IgD-negative memory B cell (primary cell): ENCODE measurements around the gene RILPL1. TPM values are rescaled to one million over a fixed set of nuclear protein-coding genes. Genes with fewer than 3 reads are reported as not detected.
"Not testable (repeated sequence)": the region's sequence is repeated elsewhere in the genome, so short reads cannot be mapped to it uniquely, and the experiment has no call there.

ENCODE experiments used
- H3K27ac Mint-ChIP-seq, 3 donors: one replicate each; pipeline ENCODE4 v1.8.0; 2020 to 2022; ENCODE audit warnings: mild to moderate bottlenecking in 3 of 3, mixed read lengths in 3 of 3, moderate library complexity in 1 of 3
- H3K27me3 Mint-ChIP-seq: one replicate; pipeline ENCODE4 v1.8.0; 2021; ENCODE audit warnings: mixed read lengths
- H3K36me3 Mint-ChIP-seq: one replicate; pipeline ENCODE4 v1.8.0; 2020; ENCODE audit warnings: mild to moderate bottlenecking, mixed read lengths
- H3K4me1 Mint-ChIP-seq, 3 donors: one replicate each; pipeline ENCODE4 v1.8.0; 2020 to 2022; ENCODE audit warnings: mixed read lengths in 3 of 3, mild to moderate bottlenecking in 1 of 3
- H3K4me3 Mint-ChIP-seq, 4 donors: one replicate each; pipeline ENCODE4 v1.8.0; 2020 to 2022; ENCODE audit warnings: mild to moderate bottlenecking in 4 of 4, mixed read lengths in 4 of 4, moderate library complexity in 3 of 4
- H3K9me3 Mint-ChIP-seq, 3 donors: one replicate each; pipeline ENCODE4 v1.8.0; 2020 to 2021; ENCODE audit warnings: mixed read lengths in 3 of 3, mild to moderate bottlenecking in 1 of 3
- polyA plus RNA-seq: library from polyadenylated mRNA; unstranded; fragments of 300-500 nt; fragmentation: Illumina TruSeq; gene quantifications from one replicate; pipeline ENCODE4 v1.2.3, GENCODE V29; 2021

RILPL1 gene
- polyA plus RNA-seq, 1 donor from 2014 or later = 0.08 TPM

GRCh38 chr12:123445388-123446332, 87.9 kb downstream of the RILPL1 start:
- H3K27me3 Mint-ChIP-seq = no peaks in the 10 kb centered on the region
- H3K4me3 Mint-ChIP-seq = peak overlapping the region; percentile 79 to 96 (median 83)
- peak overlapping the region; percentile 93 to 98 (median 95) for H3K27ac Mint-ChIP-seq
- no peaks in the 10 kb centered on the region for H3K36me3 Mint-ChIP-seq
- H3K9me3 Mint-ChIP-seq = no peaks in the 10 kb centered on the region
- peaks cover 36 to 42% (median 40%) of the 10 kb centered on the region in 3 donors for H3K4me1 Mint-ChIP-seq

- peak overlapping the region in 2 of 4 donors; percentile 67 to 96 for H3K4me3 Mint-ChIP-seq
- peaks cover 40 to 44% (median 42%) of the 10 kb centered on the region in 3 donors for H3K4me1 Mint-ChIP-seq
- no peaks in the 10 kb centered on the region for H3K9me3 Mint-ChIP-seq
- no peaks in the 10 kb centered on the region for H3K36me3 Mint-ChIP-seq
- no peaks in the 10 kb centered on the region for H3K27me3 Mint-ChIP-seq
- peak overlapping the region; percentile 93 to 98 (median 95) for H3K27ac Mint-ChIP-seq
Measured at GRCh38 chr12:123444092-123445026, 89.2 kb downstream of the RILPL1 start.

- Mint-ChIP-seq H3K4me1 (peaks cover 33 to 37% (median 35%) of the 10 kb centered on the region in 3 donors), H3K27me3 (no peaks in the 10 kb centered on the region), H3K27ac (peak overlapping the region in 2 of 3 donors; percentile 31 to 79), H3K4me3 (peak overlapping the region in 3 of 4 donors; percentile 65 to 77 (median 75)), H3K9me3 (no peaks in the 10 kb centered on the region), H3K36me3 (no peaks in the 10 kb centered on the region)
Measured at GRCh38 chr12:123442774-123443173, 90.7 kb downstream of the RILPL1 start.

DNA sequence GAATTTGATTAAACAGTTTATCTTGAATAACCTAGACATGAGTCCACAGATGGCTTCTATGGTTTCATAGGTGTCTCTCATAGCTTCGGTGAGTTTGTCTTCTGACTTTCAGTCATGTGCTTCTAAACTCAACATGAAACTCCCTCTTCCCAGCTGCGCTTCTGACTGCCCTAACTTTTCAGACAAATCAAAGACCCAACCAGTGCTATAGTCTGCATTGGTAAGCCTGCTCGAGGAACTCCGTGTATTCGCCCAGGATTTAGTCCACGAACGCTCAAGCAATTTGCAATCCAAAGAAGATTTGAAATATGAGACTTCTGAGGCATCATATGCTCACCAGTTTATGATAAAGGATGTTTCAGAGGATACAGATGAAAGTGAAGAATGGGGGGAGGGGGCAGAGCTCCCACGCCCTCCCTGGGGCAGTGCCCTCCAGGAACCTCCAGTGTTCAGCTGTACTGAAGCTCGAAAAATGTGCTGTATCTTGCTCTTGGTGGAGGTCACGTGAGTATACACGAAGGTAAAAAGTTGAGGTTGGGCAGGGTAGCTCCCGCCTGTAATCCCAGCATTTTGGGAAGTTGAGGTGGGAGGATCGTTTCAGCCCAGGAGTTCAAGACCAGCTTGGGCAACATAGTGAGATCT, 91.9 kb downstream of the RILPL1 start:
- Mint-ChIP-seq H3K4me1 (peaks cover 36 to 41% (median 38%) of the 10 kb centered on the region in 3 donors), H3K4me3 (peak overlapping the region in 3 of 4 donors; percentile 51 to 81 (median 65)), H3K9me3 (no peaks in the 10 kb centered on the region), H3K36me3 (no peaks in the 10 kb centered on the region), H3K27ac (peak overlapping the region in 1 of 3 donors; percentile 86), H3K27me3 (no peaks in the 10 kb centered on the region)

- Mint-ChIP-seq H3K27ac (peak within 1 kb of the TSS; percentile 80 to 98 (median 96)), H3K4me3 (peak within 1 kb of the TSS; percentile 83 to 99 (median 96)), H3K27me3 (no peaks in the 10 kb centered on the region), H3K4me1 (peaks cover 28 to 41% (median 33%) of the 10 kb centered on the region in 3 donors), H3K36me3 (peaks cover under 1% of the 10 kb centered on the region), H3K9me3 (no peaks in the 10 kb centered on the region)
Measured at GRCh38 chr12:123436017-123436964, 97.2 kb downstream of the RILPL1 start, which contains the start of gene RILPL2. TSS of gene RILPL2 (minus strand) at chr12:123436684. CDS start at chr12:123436420, 264 bp downstream.

DNA sequence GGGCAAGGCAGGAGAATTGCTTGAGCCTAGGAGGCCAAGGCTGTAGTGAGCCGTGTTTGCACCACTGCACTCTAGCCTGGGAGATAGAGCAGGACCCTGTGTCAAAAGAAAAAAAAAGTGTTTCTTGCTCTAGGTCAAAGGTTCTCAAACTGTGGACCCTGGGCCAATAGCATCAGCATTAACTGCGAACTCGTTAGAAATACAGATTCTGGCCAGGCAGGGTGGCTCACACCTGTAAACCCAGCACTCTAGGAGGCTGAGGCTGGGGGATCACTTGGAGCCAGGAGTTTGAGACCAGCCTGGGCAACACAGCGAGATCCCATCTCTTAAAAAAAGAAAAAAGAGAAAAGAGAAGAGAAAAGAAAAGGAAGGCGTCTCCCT, 97.9 kb downstream of the RILPL1 start:
- no peaks in the 10 kb centered on the region for H3K9me3 Mint-ChIP-seq
- H3K4me1 Mint-ChIP-seq = peaks cover 32 to 45% (median 38%) of the 10 kb centered on the region in 3 donors
- peak overlapping the region; percentile 83 to 99 (median 96) for H3K4me3 Mint-ChIP-seq
- H3K36me3 Mint-ChIP-seq = peaks cover 3% of the 10 kb centered on the region
- peak overlapping the region; percentile 80 to 98 (median 96) for H3K27ac Mint-ChIP-seq
- H3K27me3 Mint-ChIP-seq = no peaks in the 10 kb centered on the region

DNA sequence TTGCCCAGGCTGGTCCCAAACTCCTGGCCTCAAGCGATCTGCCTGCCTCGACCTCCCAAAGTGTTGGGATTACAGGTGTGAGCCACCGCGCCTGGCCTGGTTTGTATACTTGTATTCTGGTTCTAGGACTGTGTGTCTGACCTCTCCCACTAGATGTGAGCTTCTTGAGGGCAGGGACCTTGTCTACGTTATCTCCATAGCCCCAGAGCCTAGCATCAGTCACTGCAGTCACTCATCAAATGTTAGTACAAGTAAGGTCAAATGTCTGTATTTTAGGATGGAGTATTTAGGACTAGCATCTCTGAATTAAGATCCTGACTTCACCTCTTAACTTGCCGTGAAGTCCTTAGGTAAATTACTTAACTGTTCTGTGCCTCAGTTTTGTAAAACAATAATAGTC, 99.9 kb downstream of the RILPL1 start:
- Mint-ChIP-seq H3K4me3 (peak overlapping the region; percentile 83 to 99 (median 91)), H3K4me1 (peaks cover 31 to 40% (median 36%) of the 10 kb centered on the region in 3 donors), H3K27me3 (no peaks in the 10 kb centered on the region), H3K36me3 (peaks cover 3% of the 10 kb centered on the region), H3K27ac (peak overlapping the region; percentile 58 to 82 (median 80)), H3K9me3 (no peaks in the 10 kb centered on the region)

DNA sequence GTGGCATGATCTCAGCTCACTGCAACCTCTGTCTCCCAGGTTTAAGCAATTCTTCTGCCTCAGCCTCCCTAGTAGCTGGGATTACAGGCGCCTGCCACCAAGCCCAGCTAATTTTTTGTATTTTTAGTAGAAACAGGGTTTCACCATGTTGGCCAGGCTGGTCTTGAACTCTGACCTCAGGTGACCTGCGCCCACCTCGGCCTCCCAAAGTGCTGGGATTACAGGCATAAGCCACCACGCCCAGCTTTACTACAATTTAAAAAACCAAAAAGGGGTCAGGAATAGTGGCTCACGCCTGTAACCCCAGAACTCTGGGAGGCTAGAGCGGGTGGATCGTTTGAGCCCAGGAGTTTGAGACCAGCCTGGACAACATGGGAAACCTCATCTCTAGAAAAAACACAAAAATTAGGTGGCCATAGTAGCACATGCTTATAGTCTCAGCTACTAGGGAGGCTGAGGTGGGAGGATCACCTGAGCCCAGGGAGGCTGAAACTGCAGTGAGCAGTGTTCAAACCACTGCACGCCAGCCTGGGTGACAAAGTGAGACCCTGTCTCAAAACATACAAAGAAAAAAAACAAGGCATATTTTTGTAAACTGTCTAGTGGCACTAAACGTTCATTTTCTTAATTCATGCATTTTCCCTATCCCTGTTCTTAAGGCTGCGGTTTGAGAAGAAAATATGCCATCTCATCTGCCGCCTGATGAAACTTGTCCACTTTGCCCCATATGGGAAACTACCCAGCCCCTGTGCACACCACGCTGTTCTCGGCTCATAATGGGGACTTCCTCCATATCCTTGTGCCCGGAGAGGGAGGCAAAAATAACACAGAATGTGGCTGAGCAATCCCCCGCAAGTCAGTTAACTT, 101.3 kb downstream of the RILPL1 start:
- H3K27me3 Mint-ChIP-seq = not testable (repeated sequence)
- H3K4me1 Mint-ChIP-seq = peaks cover 32 to 46% (median 43%) of the 10 kb centered on the region in 3 donors
- peak overlapping the region; percentile 83 to 99 (median 91) for H3K4me3 Mint-ChIP-seq

GRCh38 chr12:123429101-123429500, 104.4 kb downstream of the RILPL1 start:
- peak overlapping the region; percentile 51 to 97 (median 95) for H3K27ac Mint-ChIP-seq
- H3K9me3 Mint-ChIP-seq = not testable (repeated sequence)

More for the DNA sequence above, 101.3 kb downstream of the RILPL1 start:
- H3K36me3 Mint-ChIP-seq, H3K9me3 Mint-ChIP-seq: not testable (repeated sequence)
- H3K27ac Mint-ChIP-seq = peak overlapping the region; percentile 58 to 82 (median 80)

GRCh38 chr12:123428591-123428990, 104.9 kb downstream of the RILPL1 start:
- peaks cover 1% of the 10 kb centered on the region for H3K27me3 Mint-ChIP-seq
- peaks cover 24 to 33% (median 29%) of the 10 kb centered on the region in 3 donors for H3K4me1 Mint-ChIP-seq
- peaks cover 6% of the 10 kb centered on the region for H3K36me3 Mint-ChIP-seq
- H3K4me3 Mint-ChIP-seq = peak overlapping the region in 3 of 4 donors; percentile 27 to 73 (median 72)
- peak overlapping the region; percentile 51 to 97 (median 95) for H3K27ac Mint-ChIP-seq
- no peaks in the 10 kb centered on the region for H3K9me3 Mint-ChIP-seq

More at GRCh38 chr12:123429101-123429500, 104.4 kb downstream of the RILPL1 start:
- peaks cover 26 to 35% (median 31%) of the 10 kb centered on the region in 3 donors for H3K4me1 Mint-ChIP-seq
- not testable (repeated sequence) for H3K27me3 Mint-ChIP-seq, H3K36me3 Mint-ChIP-seq
- H3K4me3 Mint-ChIP-seq = peak overlapping the region in 1 of 4 donors; percentile 73

DNA sequence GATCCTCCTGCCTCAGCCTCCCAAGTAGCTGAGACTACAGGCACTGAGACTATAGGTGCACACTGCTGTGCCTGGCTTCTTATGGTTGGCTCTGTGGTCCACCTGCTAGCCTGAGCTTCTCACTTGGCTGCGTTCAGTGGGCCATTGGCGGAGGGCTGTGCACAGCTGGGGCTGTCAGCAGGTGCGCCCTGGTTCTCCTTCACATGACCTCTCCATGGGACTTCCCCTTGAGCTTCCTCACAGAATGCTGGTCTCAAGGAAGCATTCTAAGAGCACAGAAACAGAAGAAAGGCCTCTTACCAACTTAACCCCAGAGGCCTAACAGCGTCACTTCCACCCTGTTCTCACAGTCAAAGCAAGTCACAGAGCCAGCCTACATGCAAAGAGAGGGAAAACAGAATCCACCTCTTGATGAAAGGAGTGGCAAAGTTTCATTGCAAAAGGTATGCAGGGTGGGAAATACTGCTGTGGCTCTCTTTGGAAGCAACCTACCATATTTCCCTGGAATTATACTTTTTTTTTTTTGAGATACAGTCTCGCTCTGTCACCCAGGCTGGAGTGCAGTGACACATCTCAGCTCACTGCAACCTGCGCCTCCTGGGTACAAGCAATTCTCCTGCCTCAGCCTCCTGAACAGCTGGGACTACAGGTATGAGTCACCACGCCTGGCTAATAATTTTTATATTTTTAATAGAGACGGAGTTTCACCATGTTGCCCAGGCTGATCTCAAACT, 106.3 kb downstream of the RILPL1 start:
- peak overlapping the region; percentile 6 to 92 (median 56) for H3K4me3 Mint-ChIP-seq

GRCh38 chr12:123421314-123421713, 112.2 kb downstream of the RILPL1 start:
- Mint-ChIP-seq H3K36me3 (peaks cover 2% of the 10 kb centered on the region), H3K27me3 (no peaks in the 10 kb centered on the region), H3K4me1 (peaks cover 0 to 1% (median 1%) of the 10 kb centered on the region in 3 donors), H3K9me3 (no peaks in the 10 kb centered on the region), H3K27ac (peak overlapping the region in 1 of 3 donors; percentile 71), H3K4me3 (peak overlapping the region in 1 of 4 donors; percentile 28)

More for the DNA sequence above, 106.3 kb downstream of the RILPL1 start:
- Mint-ChIP-seq H3K36me3 (peaks cover 6% of the 10 kb centered on the region), H3K4me1 (peaks cover 16 to 25% (median 16%) of the 10 kb centered on the region in 3 donors), H3K27ac (peak overlapping the region; percentile 51 to 97 (median 95)), H3K9me3 (no peaks in the 10 kb centered on the region), H3K27me3 (peaks cover 1% of the 10 kb centered on the region)
